ENCODE measurements around the gene THBS2.
"Not testable (repeated sequence)": the region's sequence is repeated elsewhere in the genome, so short reads cannot be mapped to it uniquely, and the experiment has no call there.

THBS2 gene

DNA sequence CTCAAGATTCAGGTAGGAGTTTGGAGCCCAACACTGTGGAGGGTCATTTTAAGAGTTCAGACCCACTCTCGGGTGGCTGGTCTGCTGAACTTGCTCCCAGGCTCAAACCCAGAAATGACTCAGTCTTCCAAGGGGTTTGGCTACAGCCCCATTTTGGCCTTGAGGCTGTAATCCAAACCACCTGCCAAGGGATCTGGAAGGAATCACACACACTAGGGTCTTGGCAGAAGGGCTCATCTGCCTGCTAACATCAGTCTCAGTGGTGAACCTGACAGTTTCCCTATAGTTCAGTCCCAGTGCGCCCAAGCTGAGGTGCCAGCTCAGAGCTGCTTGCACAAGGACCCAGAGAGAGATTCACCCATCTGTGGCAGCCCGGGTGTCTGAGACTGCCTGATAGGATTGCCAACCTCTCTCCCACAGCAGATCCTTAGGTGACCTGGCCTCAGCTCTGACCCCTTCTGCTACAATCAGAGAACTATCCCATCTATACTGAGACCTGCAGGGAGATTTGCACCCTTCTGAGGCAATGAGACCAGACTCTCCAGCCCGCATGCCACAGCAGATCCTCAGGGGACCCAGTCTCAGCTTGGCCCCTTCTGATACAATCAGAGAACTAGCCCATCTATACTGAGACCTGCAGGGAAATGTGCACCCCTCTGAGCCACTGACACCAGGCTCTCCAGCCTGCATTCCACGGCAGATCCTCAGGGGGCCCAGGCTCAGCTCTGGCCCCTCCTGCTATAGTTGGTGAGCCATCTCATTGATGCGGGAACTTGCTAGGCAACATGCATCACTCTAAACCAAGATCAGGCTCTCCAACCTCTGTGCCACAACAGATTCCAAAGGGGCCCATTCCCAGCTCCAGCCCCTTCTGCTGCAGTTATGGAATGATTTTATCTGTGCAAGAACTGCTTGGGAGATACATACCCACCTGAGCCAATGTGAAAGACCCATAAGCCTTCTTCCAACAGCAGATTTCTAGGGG, 48.2 kb downstream of the THBS2 start:
- no peak for DNase-seq

DNA sequence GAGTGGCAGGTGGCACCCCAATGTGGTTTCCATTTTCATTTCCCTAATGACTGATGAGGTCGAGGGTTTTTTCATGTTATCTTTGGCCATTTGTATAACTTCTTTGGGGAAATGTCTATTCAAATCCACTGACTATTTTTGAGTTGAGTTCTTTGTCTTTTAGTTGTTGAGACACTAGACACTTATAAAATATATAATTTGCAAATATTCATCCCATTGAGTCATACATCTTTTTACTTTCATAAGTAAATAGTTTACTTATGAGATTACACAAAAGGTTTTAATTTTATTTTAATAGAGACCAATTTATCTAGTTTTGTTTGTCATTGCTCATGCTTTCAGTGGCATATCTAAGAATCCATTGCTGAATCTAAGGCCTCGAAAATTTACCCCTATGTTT, 49.5 kb downstream of the THBS2 start:
- DNase-seq = no peak

DNA sequence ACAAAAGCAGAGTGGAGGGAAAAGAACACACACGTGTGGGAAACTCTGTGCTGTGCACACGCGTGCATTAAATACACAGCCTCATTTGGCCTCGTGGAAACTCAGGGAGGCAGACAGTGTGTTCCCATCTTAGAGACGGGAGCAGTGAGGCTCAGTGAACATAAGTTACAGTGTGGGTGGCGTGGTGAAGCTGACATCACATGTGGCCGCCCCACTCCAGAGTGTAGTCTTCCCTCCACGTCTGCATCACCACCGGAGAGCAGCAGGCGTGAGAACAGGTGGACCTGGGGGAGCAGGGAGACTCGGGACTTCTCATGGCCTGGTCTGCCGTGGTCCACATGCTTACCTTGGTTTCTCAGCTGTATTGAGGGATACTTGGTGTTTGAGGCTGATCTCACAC, 51.7 kb downstream of the THBS2 start:
- DNase-seq = no peak

DNA sequence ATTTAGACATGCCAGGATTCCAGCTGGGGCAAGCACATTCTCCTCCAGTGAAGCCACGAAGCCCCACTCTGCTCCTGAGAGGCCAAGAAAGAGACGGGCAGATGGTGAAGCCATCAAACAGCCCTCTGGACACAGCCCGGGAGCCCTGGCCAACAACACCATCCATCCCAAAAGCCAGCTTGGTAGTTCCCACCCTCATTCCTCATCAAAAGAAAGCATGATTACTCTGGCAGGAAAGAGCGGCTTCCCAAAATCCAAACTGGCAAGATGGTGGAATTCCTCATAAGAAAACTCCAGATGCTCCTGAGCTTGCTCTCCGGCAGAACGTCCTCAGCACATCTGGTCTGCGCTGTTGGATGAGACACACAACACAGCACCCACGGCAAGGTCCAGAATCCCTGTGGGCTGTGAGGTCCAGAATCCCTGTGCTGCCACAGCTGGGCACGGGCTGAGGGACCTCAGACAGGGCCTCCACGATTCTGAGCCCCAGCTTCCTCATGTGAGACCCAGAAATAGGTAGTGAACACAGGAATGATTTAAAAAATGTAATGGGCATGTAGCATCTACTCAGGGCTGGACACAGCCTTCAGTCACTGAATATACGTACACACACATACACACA, 52.6 kb downstream of the THBS2 start:
- DNase-seq = no peak

DNA sequence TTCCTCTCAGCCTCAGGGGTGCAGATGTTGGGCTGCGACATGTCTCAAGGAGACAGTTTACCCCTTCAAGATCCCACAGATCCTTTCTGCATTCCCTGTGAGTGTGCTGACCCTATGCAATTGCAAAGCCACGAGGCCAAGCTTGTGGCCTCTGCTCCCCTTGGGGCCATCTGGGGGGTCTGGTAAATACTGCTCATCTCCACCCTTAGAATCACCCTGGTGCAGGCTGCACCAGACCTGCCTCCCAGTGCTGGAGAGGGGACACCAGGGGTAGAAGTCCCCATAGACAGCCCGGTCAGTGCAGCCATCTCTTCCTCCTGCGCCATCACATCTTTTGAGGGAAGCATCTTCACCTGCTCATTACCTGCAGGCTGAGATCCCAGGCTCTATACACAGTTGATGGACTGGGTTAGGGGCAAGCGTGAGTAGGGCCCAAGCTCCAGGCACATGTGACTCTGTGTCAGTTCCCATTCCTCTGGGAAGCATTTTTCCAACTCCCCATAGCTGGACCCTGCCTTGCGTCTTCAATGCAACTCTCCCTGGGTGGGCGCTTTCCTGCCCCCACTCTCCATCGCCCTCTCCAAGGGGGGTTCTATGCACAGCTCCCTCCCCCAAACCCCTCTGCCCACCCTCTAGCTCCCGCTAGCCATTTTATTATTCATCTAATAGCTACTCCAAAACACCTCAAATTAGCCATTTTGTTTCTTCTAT, 53.9 kb downstream of the THBS2 start:
- DNase-seq = no peak

DNA sequence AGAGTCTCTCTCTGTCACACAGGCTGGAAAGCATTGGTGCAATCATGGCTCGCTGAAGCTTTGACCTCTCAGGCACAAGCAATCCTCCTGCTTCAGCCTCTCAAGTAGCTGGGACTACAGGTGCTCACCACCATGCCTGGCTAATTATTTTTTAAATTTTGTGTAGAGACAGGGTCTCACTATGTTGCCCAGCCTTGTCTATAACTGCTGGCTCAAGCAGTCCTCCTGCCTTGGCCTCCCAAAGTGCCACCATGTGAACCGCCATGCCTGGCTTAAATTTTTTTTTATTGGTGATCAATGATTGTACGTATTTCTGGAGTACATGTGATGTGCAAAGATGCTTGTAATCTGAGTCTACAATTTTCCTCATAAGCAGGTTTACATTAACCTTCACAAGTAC, 54.8 kb downstream of the THBS2 start:
- DNase-seq = no peak

DNA sequence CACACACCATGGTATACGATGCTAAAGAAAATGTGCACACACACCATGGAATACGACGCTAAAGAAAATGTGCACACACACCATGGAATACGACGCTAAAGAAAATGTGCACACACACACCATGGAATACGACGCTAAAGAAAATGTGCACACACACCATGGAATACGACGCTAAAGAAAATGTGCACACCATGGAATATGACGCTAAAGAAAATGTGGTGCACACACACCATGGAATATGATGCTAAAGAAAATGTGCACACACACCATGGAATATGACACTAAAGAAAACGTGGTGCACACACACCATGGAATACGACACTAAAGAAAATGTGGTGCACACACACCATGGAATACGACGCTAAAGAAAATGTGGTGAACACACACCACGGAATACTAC, 55.7 kb downstream of the THBS2 start:
- not testable (repeated sequence) for DNase-seq

DNA sequence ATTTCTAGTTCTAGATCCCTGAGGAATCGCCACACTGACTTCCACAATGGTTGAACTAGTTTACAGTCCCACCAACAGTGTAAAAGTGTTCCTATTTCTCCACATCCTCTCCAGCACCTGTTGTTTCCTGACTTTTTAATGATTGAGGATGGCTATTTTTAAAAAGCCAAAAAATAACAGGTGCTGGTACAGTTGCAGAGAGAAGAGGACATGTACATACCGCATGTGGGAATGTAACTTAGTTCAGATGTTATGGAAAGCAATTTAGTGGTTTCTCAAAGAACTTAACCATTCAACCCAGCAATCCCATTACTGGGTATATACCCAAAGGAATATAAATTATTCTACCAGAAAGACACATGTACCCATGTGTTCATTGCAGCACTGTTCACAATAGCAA, 57.4 kb downstream of the THBS2 start:
- DNase-seq = not testable (repeated sequence)

DNA sequence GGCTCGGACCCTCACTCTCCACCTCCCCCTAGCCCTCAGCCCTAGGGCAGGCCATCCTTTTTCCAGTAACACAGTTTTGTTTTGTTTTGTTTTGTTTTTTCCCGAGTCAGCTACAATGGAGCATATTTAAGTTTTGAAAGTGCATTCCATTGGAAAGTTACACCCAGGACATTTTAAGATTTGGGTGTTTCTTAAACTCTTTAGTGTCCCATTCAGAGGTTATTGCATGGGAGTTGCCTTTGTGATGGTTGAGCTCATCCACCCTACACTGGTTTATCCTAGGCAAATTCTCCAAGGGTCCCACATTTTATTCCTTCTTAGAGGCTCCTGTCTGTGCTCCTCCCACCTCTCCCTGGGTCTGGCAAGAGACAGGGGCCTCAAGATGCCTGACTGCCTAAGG, 58.9 kb downstream of the THBS2 start:
- no peak for DNase-seq

DNA sequence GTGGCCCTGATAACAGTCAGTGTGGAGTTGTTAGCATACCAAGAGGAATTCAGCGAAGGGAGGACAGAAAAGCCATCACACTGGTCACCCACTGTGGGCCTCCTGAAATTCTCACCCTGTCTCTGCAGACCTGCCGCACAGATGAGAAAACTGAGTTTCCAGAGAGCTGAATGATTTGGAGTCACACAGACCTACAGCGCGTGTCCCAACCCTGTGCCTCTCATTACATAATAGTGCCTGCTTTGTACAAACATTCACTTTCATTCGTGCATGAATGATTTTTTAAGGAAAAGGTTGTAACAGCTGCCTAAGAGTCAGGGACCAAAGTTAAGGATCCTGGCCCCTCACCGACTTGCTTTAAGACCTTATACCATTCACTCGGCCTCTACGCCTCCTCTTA, 62.7 kb downstream of the THBS2 start:
- no peak for DNase-seq

DNA sequence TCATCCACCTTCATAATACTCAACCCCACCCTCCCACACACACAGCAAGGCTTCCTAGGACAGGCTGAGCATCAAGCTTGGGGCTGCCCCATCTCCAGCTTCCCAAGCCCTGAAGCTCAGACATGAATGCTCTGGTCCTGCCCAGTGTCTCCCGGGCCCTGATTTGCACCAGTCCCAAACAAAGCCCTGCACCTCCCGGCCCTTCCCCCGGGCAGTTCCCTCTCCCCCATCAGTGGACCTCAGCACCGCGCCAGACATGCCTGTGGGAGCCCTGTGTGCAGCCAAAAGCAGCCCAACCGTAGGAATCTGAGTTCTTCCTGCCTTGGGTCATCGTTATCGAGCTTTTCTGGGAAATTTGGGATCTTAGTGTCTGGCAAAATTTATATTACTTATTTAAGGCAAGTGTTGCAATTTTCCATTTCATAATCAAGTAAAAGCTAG, 63.5 kb downstream of the THBS2 start:
- DNase-seq = no peak

DNA sequence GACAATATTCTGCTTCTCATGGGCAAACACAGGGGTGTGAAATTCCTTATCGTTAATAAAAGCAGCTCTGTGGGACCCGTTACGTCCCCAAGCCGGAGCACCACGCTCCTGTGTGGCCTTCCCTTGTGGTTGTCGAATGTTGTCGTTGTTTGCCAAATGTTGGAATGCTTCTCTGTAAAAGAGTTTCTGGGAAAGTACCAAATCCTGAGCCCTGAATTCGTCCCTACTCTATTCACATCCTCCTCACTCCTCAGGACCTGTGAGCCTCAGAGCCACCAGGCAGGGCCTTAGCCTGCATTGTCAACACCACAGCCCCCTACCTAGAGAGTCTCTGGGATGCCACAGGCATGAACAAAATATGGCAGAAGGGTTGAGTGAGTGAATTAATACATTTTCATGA, 64.0 kb downstream of the THBS2 start:
- no peak for DNase-seq

DNA sequence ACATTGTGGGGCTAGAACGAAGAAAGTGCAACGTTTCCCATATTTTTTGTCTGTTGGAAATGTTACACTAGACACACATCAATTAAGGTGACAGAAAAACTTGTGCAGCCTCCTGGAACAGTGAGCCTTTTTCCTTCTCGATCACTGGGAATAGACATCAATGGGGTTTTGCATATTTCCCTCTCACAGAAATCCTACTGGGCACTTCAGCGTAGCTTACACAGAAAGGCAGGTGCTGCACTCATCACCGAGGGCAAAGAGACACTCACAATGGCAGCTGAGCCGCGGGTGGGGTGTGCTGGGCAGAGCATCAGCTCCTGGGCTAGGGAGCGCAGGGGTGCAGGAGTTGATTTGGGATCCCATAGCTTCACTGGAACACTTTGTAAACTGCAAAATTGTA, 64.5 kb downstream of the THBS2 start:
- peak; percentile 88 for DNase-seq

DNA sequence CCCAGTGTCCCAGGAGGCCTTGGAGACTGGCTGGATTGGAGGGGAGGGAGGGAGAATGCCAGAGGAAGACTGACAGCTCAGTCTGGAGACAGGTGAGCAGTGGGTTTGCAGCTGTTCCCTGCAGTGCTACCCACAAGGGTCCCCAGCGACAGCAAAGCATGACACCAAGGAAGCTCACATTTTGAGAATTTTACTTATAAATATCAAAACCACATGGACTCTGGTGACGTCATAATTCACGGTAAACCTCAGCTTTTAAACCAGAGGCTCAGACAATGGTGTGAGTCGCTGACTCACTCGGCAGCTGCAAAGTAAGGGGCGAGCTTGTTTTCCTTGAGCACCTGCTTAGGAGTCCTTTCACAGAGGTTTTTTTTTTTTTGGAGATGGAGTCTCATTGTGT, 65.2 kb downstream of the THBS2 start:
- peak; percentile 11 for DNase-seq

DNA sequence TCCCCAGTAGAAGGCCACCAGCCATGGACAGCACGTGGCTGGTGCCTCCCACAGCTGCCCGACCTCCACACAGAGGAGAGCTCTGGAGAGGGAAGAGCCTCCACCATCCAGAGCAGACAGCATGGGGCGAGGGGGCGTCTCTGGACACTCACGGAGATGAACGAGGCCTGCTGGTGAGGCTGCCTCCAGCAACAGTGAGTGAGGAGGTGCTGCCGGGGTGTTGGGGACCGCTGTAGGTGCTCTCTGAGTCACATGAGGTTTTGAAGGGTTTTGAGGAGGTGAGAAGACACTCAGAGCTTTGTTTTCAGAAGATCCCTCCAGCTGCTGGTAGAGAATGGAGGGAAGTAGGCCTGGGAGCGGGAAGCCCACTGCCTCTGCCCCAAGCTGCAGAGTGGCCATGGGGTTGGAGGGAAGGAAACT, 65.6 kb downstream of the THBS2 start:
- DNase-seq = no peak

DNA sequence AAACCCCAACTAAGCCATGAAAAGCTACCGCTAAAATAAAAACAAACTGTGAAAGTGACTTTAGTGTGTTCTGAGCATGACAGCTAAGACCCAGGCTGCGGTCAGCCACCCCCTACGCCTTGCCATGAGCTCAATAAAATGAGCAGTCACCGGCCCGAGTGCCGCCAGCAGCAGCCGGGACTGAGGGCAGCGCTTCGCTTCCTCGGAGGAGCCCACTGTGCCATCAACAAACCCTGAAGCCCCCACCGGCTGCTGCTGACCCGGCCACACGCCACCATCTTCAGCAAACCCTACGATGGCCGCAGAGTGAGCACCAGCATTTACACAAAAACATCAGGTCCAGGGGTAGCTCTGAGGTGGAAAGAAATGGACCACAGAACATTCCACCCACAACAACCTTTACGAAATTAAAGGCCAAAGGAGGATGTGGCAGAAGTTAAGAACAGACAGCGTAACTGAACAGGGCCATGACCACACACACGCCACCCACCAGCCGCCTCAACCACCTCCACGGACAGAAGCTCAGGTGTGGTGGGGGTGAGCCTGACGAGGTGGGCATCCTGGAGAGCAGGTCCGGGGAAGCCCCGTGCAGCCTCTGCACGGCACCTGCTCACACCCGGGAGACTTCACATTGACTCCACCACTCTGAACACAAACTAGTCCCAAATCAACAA, 67.0 kb downstream of the THBS2 start:
- no peak for DNase-seq

DNA sequence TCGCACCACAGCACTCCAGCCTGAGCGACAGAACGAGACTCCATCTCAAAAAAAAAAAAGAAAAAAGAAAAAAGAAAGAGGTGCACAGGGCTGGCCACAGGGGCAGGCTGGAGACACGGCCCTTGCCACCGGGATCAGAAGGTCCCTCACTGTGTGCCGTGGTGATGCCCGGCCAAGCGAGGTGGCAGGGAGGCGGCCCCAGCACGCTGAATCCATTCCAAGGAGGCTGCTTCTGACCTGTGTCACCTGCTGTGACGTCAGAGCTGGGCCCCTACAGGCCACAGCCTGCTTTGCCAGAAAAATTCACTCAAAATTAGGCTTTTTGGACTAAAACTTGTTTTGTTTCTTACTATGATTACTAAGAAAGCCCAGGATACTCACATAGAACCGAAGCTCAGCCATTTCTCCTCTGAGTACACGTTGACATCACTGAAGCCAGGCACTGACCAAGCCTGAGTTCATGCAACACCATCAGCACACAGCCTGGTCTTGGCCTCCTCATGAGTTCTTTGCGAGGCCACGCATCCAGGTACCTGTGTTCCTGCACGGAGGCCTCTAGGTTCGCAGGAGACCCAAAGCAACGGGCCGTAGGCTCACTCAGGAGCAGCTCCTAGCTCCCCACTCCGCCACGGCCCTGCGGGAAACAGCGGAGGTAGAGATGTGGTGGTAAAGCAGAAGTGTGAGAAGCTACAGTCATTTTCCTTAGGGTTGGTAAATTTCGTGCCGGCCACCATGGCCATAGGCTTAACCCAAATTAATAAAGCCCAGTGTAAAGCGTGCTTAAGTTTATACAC, 67.8 kb downstream of the THBS2 start:
- no peak for DNase-seq

DNA sequence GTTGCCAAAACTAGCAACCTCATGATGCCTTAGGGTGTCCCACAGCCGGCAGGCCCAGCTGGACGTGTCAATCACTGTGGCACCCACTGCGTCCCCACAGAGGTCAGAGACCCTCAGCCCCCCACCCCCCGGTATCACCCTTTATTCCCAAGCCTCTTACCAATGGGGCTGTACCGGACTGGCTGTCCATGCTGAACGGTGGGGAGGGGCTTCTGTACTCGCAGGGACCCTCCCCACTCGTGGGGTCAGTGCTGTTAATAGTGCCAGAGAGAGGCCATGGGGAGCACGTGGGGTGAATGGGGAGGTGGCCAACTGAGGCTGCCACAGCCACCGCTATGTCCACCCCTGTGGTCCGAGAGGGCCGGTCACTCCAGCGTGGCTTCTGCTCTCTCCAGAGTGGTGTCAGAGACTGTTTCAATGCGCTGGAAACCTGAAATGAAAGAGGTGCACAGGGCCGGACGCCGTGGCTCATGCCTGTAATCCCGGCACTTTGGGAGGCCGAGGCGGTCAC, 68.6 kb downstream of the THBS2 start:
- no peak for DNase-seq

DNA sequence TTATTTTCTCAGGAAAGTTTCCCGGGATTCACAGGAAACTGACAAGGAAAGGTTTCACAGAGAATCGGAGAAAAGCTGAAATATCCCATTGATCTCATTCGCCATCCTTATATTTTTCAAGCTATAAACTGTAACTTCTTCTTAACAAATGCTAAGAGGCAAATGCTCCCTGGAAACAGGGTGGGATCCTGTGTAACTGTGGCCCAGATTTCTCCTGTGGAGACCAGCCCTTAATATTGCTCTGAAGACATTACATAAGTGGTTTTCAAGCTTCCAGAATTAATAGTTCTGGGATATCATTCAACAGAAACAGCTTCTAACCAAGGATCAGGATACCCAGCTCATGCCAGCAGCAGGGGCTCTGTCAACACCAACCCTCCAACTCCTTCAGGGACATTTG, 69.2 kb downstream of the THBS2 start:
- no peak for DNase-seq

DNA sequence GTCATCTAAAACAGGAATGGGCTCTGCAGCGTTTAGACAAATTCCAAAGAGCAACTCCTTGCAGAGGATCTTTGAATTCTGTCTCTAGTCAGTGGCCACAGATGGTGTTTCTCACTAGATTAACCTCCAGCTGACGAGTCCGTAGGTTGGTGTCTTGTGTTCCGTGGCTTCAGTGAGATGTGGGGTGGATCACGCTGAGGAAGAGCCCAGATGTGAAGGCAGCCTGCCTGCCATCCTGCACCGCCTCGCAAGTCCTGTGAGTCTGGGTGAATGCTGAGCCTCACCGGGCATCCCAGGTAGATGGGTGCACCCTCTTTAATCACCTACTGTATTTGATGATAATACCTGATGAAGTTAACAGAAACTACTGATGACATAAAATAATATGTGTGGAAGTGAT, 70.4 kb downstream of the THBS2 start:
- DNase-seq = no peak

DNA sequence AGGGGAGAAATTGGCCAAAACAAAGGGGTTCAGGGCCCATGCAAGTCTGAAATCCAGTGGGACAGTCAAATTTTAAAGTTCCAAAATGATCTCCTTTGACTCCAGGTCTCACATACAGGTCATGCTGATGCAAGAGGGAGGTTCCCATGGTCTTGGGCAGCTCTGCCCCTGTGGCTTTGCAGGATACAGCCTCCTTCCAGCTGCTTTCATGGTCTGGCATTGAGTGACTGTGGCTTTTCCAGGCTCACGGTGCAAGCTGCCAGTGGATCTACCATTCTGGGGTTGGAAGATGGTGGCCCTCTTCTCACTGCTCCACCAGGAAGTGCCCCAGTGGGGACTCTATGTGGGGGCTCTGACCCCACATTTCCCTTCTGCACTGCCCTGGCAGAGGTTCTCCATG, 73.8 kb downstream of the THBS2 start:
- not testable (repeated sequence) for DNase-seq
